MM.1S (cell line): Measurements from ENCODE around the gene FREY1.

Experiments
- DNase-seq: peaks from one replicate; pipeline ENCODE4 v3.0.0-alpha.2; 2015
- H2AFZ ChIP-seq: fragments of 300-600 bp; sonication (generic); 2 replicates; pipeline ENCODE4 v1.6.0; 2016; ENCODE audit warnings: antibody characterized with exemption, low read length
- H3F3A ChIP-seq: fragments of 300-600 bp; sonication (generic); 2 replicates; pipeline ENCODE4 v1.6.1; 2016; ENCODE audit warnings: mild to moderate bottlenecking, antibody characterized with exemption, low read length, moderate library complexity, mixed read lengths; ENCODE audit not compliant: insufficient read depth
- H3K27ac ChIP-seq: fragments of 300-600 bp; sonication (generic); 2 replicates; pipeline ENCODE4 v1.5.1; 2016; ENCODE audit warnings: mild to moderate bottlenecking, low read length
- H3K27me3 ChIP-seq: fragments of 300-600 bp; sonication (generic); replicated peaks from 2 replicates; pipeline ENCODE4 v1.6.0; 2016; ENCODE audit warnings: low read length; ENCODE audit not compliant: insufficient read depth
- H3K36me3 ChIP-seq: fragments of 300-600 bp; sonication (generic); replicated peaks from 2 replicates; pipeline ENCODE4 v1.6.1; 2016; ENCODE audit warnings: mild to moderate bottlenecking, low read length, mixed read lengths; ENCODE audit not compliant: insufficient read depth
- H3K4me1 ChIP-seq: fragments of 300-600 bp; sonication (generic); 2 replicates; pipeline ENCODE4 v1.6.1; 2016; ENCODE audit warnings: low read length, mixed read lengths
- H3K4me2 ChIP-seq: fragments of 300-600 bp; sonication (generic); 2 replicates; pipeline ENCODE4 v1.6.0; 2016; ENCODE audit warnings: low read depth, low read length
- H3K4me3 ChIP-seq: fragments of 300-600 bp; sonication (generic); 2 replicates; pipeline ENCODE4 v1.5.1; 2016; ENCODE audit warnings: low read length, mixed read lengths
- H3K79me2 ChIP-seq: fragments of 300-600 bp; sonication (generic); 2 replicates; pipeline ENCODE4 v1.6.1; 2016; ENCODE audit warnings: mixed run types, low read length, mixed read lengths
- H3K9ac ChIP-seq: fragments of 300-600 bp; sonication (generic); 2 replicates; pipeline ENCODE4 v1.6.1; 2016; ENCODE audit warnings: low read length, mixed read lengths
- H3K9me2 ChIP-seq: fragments of 300-600 bp; sonication (generic); replicated peaks from 2 replicates; pipeline ENCODE4 v1.6.1; 2016; ENCODE audit warnings: mild to moderate bottlenecking, low read length, mixed read lengths; ENCODE audit not compliant: insufficient read depth
- H3K9me3 ChIP-seq: fragments of 300-600 bp; sonication (generic); replicated peaks from 2 replicates; pipeline ENCODE4 v1.6.1; 2016; ENCODE audit warnings: mild to moderate bottlenecking, low read length, mixed read lengths; ENCODE audit not compliant: insufficient read depth
- H4K20me1 ChIP-seq: fragments of 300-600 bp; sonication (generic); 2 replicates; pipeline ENCODE4 v1.6.1; 2016; ENCODE audit warnings: mild to moderate bottlenecking, low read length, moderate library complexity, mixed read lengths; ENCODE audit not compliant: insufficient read depth
- CTCF ChIP-seq: fragments of 300-600 bp; sonication (generic); IDR thresholded peaks from 2 replicates; pipeline ENCODE4 v1.5.1; 2016; ENCODE audit warnings: antibody characterized with exemption, low read length, mixed read lengths
- EZH2 ChIP-seq: fragments of 300-600 bp; sonication (generic); optimal IDR thresholded peaks from 2 replicates; pipeline ENCODE3; 2017; ENCODE audit warnings: low read depth, mild to moderate bottlenecking, antibody characterized with exemption, low read length, mixed read lengths
- EZH2phosphoT487 ChIP-seq: fragments of 300-600 bp; sonication (generic); IDR thresholded peaks from 2 replicates; pipeline ENCODE4 v1.6.1; 2018; ENCODE audit warnings: antibody characterized with exemption, low read length

Gene FREY1

GRCh38 chr11:45869551-45869950 is 37.5 kb downstream of the FREY1 start:
- H3K36me3 ChIP-seq, result peaks cover 7% of the 10 kb centered on the region; the same call in 1 of the 2 replicates
- no peaks in the 10 kb centered on the region for H3K4me1 ChIP-seq
- H3K27me3 ChIP-seq, result no peaks in the 10 kb centered on the region
- H3K79me2 ChIP-seq, result no peaks in the 10 kb centered on the region
- H3K9ac ChIP-seq, result no peak overlapping the region
- no peaks in the 10 kb centered on the region for H3F3A ChIP-seq
- H3K9me3 ChIP-seq, result no peaks in the 10 kb centered on the region
- no peak overlapping the region for H2AFZ ChIP-seq
- no peak for TF ChIP-seq EZH2
- no peak for TF ChIP-seq EZH2phosphoT487
- TF ChIP-seq CTCF, result no peak
- no peaks in the 10 kb centered on the region for H3K9me2 ChIP-seq
- no peak overlapping the region for H3K4me3 ChIP-seq
- H3K4me2 ChIP-seq, result no peak overlapping the region
- no peaks in the 10 kb centered on the region for H4K20me1 ChIP-seq
- DNase-seq, result no peak
- no peak overlapping the region for H3K27ac ChIP-seq

GRCh38 chr11:45864041-45864440 is 43.0 kb downstream of the FREY1 start:
- TF ChIP-seq EZH2 (no peak), EZH2phosphoT487 (no peak), CTCF (no peak)
- Histone ChIP-seq H3K9me3 (no peaks in the 10 kb centered on the region), H3F3A (no peaks in the 10 kb centered on the region), H3K36me3 (0 out of 2 replicates have a peak, but pooled peaks cover 3% of the 10 kb centered on the region), H3K4me1 (no peaks in the 10 kb centered on the region), H3K79me2 (no peaks in the 10 kb centered on the region), H3K9ac (no peak overlapping the region), H3K9me2 (no peaks in the 10 kb centered on the region), H2AFZ (no peak overlapping the region), H3K27me3 (no peaks in the 10 kb centered on the region), H3K27ac (no peak overlapping the region), H3K4me3 (no peak overlapping the region), H4K20me1 (no peaks in the 10 kb centered on the region), H3K4me2 (no peak overlapping the region)
- DNase-seq, result no peak

GRCh38 chr11:45860764-45861510 is 46.1 kb downstream of the FREY1 start:
- H3K4me1 ChIP-seq, result no peaks in the 10 kb centered on the region
- no peaks in the 10 kb centered on the region for H3K27me3 ChIP-seq
- H3K9me2 ChIP-seq, result no peaks in the 10 kb centered on the region
- no peak overlapping the region for H3K27ac ChIP-seq
- no peak overlapping the region for H3K4me2 ChIP-seq
- peaks cover 3% of the 10 kb centered on the region for H3K79me2 ChIP-seq
- DNase-seq, result no peak
- H3F3A ChIP-seq, result no peaks in the 10 kb centered on the region
- no peak overlapping the region for H2AFZ ChIP-seq
- TF ChIP-seq EZH2 (no peak), EZH2phosphoT487 (no peak), CTCF (no peak)
- H3K9me3 ChIP-seq, result no peaks in the 10 kb centered on the region
- peaks cover 9% of the 10 kb centered on the region; the same call in 1 of the 2 replicates for H3K36me3 ChIP-seq
- H3K9ac ChIP-seq, result no peak overlapping the region
- no peaks in the 10 kb centered on the region for H4K20me1 ChIP-seq
- no peak overlapping the region for H3K4me3 ChIP-seq
